HG03108 (cell line): ENCODE data around the gene CA9.
"Not testable (repeated sequence)": the region's sequence is repeated elsewhere in the genome, so short reads cannot be mapped to it uniquely, and the experiment has no call there.

Experiments used
- ATAC-seq: cut with Tn5 transposase; IDR thresholded peaks from one replicate; pipeline ENCODE4 v1.9.1; 2021; ENCODE audit warnings: moderate library complexity; ENCODE audit not compliant: unreplicated experiment

Gene CA9

DNA sequence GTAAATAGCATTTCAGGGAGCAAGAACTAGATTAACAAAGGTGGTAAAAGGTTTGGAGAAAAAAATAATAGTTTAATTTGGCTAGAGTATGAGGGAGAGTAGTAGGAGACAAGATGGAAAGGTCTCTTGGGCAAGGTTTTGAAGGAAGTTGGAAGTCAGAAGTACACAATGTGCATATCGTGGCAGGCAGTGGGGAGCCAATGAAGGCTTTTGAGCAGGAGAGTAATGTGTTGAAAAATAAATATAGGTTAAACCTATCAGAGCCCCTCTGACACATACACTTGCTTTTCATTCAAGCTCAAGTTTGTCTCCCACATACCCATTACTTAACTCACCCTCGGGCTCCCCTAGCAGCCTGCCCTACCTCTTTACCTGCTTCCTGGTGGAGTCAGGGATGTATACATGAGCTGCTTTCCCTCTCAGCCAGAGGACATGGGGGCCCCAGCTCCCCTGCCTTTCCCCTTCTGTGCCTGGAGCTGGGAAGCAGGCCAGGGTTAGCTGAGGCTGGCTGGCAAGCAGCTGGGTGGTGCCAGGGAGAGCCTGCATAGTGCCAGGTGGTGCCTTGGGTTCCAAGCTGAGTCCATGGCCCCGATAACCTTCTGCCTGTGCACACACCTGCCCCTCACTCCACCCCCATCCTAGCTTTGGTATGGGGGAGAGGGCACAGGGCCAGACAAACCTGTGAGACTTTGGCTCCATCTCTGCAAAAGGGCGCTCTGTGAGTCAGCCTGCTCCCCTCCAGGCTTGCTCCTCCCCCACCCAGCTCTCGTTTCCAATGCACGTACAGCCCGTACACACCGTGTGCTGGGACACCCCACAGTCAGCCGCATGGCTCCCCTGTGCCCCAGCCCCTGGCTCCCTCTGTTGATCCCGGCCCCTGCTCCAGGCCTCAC is at the start of gene CA9:
CA9 (plus strand) TSS at position 797 of the 893 bp plus-strand sequence; CDS start at position 829, 32 bp downstream.
- ATAC-seq = no peak

- ATAC-seq = no peak
Observed at GRCh38 chr9:35627575-35627974, 46.2 kb upstream of the CA9 start.

GRCh38 chr9:35628389-35628991 is 45.2 kb upstream of the CA9 start:
- no peak for ATAC-seq

GRCh38 chr9:35629597-35629996 is 44.1 kb upstream of the CA9 start:
- no peak for ATAC-seq

- no peak for ATAC-seq
Observed at GRCh38 chr9:35635730-35636129, 38.0 kb upstream of the CA9 start.

DNA sequence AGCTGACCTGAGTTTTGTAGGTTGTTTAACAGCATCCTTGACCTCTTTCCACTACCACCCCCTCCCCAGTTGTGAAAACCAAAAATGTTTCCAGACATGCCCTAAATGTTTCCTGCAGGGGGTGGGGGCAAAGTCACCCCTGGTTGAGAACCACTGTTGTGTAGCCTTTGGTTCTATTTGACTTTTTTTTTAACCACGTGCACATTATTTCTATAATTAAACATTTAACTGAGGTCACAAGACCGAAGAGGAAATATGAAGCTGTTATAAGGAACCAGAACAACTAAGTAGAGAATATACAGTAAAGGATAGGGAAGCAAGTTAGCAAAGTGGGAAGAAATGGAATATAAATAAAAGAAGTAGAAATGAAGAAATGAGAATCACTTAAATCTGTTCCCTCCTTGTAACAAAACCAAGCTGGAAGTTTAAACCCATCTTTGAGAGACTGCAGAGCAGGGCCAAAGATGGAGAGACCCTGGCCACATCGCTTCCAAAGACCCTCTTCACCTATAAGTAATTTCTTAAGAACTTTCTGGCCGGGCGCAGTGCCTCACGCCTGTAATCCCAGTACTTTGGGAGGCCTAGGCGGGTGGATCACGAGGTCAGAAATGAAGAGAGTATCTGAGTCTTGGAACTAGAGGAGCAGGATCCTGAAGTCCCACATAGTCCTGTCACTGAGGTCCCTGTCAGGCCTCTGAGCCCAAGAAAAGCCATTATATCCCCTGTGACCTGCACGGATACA is 37.4 kb upstream of the CA9 start:
- no peak for ATAC-seq

DNA sequence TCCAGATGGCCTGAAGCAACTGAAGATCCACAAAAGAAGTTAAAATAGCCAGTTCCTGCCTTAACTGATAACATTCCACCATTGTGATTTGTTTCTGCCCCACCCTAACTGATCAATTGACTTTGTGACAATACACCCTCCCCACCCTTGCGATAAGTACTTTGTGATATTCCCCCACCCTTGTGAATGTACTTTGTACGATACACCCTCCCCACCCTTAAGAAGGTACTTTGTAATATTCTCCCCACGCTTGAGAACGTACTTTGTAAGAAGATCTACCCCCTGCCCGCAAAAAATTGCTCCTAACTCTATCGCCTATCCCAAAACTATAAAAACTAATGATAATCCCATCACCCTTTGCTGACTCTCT is 36.9 kb upstream of the CA9 start:
- not testable (repeated sequence) for ATAC-seq

DNA sequence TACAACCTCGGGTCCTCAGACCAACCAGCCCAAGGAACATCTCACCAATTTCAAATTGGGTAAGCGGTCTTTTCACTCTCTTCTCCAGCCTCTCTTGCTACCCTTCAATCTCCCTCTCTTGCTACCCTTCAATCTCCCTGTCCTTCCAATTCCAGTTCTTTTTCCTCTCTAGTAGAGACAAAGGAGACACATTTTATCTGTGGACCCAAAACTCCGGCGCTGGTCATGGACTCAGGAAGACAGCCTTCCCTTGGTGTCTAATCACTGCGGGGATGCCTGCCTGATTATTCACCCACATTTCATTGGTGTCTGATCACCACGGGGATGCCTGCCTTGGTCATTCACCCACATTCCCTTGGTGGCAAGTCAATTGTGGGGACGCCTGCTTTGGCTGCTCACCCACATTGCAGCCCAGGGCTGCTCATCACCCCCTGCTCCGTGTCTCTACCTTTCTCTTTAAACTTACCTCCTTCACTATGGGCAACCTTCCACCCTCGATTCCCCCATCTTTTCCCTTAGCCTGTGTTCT is 36.2 kb upstream of the CA9 start:
- not testable (repeated sequence) for ATAC-seq

GRCh38 chr9:35638751-35639150 is 35.0 kb upstream of the CA9 start:
- not testable (repeated sequence) for ATAC-seq

GRCh38 chr9:35639225-35639624 is 34.5 kb upstream of the CA9 start:
- not testable (repeated sequence) for ATAC-seq

- no peak for ATAC-seq
Observed at GRCh38 chr9:35639631-35640030, 34.1 kb upstream of the CA9 start.

DNA sequence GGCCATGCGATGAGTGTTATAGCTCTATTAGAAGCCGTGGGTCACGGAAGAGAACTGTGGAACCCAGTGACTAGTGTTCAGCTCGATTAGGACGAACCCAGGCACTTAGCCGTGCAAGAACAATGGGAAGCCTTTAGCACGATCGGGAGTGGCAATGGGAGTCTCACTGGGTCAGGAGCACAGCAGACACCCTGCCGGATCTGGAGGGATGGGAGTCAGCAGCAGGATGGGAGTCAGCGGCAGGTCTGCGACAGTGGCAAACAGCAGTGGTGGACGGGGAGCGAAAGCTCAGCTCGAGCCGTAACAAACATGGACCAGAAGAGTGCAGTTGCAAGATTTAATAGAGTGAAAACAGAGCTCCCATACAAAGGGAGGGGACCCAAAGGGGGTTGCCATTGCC is 33.3 kb upstream of the CA9 start:
- not testable (repeated sequence) for ATAC-seq

- ATAC-seq = not testable (repeated sequence)
Observed at GRCh38 chr9:35641478-35641877, 32.2 kb upstream of the CA9 start.

DNA sequence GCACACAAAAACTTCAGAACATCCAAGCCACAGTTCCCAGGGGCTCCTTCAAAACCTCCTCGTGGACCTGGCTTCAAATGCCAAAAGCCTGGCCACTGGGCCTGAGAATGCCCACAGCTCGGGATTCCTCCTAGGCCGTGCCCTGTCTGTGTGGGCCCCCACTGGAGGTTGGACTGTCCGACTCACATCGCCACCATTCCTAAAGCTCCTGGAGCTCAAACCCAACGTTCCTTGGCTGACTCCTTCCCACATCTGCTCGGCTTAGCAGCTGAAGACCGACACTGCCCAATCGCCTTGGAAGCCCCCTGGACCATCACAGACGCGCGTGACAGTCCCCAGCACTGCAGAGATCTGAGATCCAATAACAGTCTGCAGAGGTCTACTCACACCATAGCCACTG is 30.7 kb upstream of the CA9 start:
- ATAC-seq = no peak

DNA sequence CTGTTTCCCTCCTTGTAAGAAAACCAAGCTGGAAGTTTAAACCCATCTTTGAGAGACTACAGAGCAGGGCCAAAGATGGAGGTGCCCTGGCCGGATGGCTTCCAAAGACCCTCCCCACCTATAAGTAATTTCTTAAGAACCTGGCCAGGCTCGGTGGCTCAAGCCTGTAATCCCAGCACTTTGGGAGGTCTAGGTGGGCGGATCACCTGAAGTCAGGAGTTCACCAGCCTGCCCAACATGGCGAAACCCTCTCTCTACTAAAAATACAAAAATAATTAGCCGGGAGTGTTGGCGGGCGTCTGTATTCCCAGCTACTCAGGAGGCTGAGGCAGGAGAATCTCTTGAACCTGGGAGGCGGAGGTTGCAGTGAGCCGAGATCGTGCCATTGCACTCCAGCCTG is 28.0 kb upstream of the CA9 start:
- not testable (repeated sequence) for ATAC-seq

DNA sequence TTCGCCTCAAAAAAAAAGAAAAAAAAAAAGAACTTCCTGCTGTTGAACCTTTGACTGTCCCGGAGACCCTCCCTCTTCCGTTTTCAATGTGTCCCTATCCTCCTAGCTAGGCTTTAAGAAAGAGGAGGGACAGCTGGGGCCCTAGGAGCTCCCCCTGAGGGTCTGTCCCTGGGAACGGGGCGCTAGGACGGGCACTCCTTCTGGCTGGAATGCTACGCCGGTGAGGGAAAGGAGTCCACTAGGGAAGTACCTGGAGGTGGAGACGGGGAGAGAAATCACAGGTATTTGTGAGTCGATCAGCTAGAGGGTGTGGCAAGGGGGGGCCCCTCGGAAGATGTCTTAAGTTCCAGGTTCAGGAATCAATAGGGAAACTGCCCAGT is 27.6 kb upstream of the CA9 start:
- peak; percentile 0 for ATAC-seq

- peak; percentile 83 for ATAC-seq
Observed at GRCh38 chr9:35646533-35647265, 27.0 kb upstream of the CA9 start.

DNA sequence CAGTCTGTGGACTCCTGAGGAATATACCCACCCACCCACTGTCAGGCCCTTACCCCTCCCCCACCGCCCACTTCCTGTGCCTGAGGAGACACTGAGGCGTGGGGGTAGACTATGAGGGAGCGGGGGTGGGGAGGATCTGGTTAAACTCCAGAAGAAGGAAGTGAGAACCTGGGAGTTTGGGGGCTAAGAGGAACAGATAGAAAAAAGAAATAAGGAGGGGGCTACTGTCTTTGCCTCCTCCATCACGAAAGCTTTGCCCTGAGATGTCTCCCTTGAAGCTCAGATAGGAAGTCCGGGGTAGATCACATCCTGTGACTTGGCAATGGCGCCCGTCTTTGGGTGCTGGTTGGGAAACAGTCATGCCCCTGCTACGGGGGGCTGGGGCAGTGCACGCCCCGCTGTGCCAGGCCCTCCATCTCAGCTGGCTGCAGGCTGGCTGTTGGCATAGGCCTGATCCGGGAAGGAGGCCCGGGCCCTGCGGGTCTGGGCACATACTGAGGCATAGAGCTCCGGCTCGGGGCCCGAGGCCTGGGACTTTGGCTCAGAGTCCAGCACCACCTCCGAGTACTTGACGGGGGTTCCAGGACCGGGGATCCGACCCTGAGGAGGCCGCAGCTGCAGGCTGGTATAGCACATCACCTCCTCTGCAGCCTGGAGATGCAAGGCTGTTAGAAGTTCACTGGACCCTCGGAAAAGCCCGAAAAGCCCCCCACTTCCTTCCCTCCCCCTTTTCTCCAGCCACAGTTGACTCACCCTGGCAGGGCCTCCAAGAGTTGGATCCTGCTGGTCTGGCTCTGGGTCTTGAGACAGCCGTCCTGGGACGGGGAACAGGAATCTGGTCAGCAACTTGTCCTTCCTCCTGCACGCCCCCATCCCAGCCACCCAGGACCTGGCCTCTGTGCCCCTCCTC is 24.0 kb upstream of the CA9 start:
- ATAC-seq = no peak

GRCh38 chr9:35650341-35651158 is 23.2 kb upstream of the CA9 start, which contains the start of gene SIT1:
TSS of gene SIT1 (minus strand) at chr9:35650931. CDS start at chr9:35650853, 78 bp downstream.
- no peak for ATAC-seq
